ENCODE results near the gene PRR5.
"Not testable (repeated sequence)": the region's sequence is repeated elsewhere in the genome, so short reads cannot be mapped to it uniquely, and the experiment has no call there.

Gene PRR5, protein sequence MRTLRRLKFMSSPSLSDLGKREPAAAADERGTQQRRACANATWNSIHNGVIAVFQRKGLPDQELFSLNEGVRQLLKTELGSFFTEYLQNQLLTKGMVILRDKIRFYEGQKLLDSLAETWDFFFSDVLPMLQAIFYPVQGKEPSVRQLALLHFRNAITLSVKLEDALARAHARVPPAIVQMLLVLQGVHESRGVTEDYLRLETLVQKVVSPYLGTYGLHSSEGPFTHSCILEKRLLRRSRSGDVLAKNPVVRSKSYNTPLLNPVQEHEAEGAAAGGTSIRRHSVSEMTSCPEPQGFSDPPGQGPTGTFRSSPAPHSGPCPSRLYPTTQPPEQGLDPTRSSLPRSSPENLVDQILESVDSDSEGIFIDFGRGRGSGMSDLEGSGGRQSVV

DNA sequence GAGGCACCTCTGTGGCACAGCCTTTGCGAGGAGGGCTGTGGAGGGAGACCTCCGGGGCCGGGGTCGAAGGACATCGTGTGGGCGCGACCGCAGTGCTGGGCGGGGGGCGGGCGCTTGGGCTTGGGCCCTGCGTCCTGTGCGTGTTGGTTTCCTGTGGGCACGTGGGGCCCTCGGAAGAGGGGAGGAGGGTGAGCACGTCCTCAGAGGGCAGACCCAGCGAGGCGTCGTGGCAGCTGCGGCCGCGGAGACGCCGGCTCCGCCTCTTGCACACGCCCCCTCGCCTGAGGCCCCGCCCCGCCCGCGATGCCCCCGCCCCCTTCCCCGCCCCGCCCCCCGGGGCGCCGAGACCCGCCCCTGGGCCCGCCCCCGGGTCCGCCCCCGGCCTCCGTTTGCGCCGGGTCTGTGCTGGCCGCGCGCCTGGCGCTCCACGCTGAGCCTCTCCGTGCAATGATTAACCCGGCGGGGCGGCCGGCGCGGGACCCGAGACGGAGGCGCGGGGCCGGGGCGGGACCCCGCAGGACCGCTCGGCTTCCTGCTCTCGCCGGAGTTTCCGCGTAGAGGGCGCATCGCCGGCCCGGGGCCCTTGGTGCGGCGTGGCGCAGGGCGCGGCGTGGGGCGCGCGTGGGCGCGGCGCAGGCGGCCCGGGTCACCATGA is at the start of gene PRR5:
PRR5 (plus strand) TSS at position 381 of the 655 bp plus-strand sequence; CDS start at position 652, 271 bp downstream.
- peak; percentile 94 for DNase-seq

DNA sequence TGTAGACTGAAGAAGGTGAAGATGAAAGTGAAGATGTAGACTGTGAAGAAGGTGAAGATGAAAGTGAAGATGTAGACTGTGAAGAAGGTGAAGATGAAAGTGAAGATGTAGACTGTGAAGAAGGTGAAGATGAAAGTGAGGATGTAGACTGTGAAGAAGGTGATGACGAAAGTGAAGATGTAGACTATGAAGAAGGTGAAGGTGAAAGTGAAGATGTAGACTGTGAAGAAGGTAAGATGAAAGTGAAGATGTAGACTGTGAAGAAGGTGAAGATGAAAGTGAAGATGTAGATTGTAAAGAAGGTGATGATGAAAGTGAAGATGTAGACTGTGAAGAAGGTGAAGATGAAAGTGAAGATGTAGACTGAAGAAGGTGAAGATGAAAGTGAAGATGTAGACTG is 49.1 kb upstream of the PRR5 start:
- not testable (repeated sequence) for DNase-seq

DNA sequence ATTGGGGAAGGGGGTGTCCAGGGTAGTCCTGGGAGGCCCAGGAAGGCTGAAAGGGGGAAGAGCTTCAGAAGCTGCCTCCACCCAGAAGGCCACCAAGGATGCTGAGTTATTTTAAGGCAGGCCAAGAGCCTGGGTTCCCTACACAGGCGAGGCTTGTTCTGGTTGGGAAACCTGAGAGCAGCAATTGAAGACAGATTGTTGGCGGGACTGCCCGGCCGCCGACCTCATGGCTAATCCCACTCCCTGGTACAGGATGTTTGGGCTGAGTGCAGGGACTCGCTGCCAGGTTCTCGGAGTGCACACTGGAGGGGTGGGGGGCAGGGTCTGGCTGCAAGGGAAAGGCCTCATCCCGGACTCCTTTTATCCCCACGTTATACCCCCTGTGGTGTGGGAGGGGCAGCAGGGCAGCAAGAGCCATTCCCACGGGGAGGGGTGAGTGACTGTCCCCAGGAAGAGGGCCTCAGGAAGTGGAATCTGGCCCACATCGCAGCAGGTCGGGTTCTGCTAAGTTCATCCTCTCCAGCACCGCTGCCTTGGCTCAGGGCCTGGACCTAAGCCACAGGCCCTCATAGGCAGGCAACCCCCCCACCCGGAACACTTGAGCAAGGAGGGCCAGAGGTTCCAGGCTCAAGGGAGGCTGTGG is 43.6 kb upstream of the PRR5 start:
- peak; percentile 28 for DNase-seq

DNA sequence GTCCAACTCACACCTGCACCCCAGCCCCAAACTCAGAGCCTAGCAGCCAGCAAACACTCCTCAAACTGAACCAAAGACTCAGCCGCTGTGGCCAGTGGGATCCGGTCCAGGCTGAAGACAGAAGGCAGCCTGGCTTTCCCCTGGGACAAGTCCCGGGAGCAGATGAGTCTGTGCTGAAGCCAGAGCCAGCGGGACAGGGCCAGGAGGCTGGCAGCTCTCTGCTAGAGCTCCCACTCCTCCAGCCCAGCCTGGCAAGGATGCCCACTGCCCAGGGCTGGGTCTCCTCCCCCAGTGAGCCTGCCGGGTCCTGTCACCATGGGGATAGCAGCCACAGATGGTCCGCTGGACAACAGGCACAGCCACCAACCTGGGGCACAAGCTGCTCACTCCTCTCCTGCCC is 42.9 kb upstream of the PRR5 start:
- no peak for DNase-seq

DNA sequence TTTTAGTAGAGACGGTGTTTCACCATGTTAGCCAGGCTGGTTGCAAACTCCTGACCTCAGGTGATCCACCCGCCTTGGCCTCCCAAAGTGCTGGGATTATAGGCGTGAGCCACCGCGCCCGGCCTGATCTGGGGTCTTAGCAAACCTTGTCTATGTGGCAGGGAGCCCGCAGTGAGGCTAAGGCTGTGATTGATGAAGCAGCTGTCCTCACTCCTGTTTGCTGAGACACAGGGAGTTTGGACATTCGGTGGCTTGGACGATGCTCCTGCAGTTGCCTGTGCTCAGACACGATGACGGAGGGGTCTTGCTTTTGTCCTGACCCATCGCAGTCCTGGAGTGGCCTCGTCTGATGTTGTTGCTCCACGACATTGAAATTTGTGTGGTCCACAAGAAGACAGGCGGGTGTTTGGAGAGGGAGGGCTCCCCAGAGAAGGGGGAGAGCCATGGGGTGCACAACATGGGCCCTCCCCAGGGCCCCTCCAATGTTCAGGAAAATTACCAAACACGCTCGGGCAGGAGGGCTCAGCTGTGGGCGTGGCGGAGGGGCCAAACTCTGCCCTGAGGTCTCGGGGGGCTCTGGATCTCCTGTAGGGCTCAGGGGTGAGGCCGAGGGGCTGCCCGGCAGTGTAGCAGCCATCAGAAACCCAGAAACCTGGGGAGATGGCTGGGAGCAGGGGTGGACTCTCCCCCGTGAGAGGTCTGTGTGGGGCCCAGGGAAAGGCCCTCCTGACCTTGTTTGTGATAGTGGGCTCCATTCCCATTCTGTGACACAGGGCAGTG is 41.8 kb upstream of the PRR5 start:
- no peak for DNase-seq

DNA sequence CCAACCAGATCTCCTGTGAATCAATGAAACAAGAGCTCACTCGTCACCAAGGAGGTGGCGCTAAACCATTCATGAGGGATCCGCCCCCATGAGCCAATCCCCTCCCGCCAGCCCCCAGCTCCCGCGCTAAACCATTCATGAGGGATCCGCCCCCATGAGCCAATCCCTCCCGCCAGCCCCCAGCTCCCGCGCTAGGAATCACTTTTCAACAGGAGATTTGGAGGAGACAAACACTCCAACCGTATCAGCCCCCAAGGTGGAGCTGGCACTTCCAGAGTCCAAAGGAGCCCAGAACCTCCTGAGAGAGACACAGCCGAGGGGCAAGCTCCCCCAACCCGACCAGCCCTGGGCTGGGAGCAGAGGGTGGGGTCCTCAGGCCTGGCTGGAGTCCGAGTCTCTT is 40.9 kb upstream of the PRR5 start:
- DNase-seq = no peak

DNA sequence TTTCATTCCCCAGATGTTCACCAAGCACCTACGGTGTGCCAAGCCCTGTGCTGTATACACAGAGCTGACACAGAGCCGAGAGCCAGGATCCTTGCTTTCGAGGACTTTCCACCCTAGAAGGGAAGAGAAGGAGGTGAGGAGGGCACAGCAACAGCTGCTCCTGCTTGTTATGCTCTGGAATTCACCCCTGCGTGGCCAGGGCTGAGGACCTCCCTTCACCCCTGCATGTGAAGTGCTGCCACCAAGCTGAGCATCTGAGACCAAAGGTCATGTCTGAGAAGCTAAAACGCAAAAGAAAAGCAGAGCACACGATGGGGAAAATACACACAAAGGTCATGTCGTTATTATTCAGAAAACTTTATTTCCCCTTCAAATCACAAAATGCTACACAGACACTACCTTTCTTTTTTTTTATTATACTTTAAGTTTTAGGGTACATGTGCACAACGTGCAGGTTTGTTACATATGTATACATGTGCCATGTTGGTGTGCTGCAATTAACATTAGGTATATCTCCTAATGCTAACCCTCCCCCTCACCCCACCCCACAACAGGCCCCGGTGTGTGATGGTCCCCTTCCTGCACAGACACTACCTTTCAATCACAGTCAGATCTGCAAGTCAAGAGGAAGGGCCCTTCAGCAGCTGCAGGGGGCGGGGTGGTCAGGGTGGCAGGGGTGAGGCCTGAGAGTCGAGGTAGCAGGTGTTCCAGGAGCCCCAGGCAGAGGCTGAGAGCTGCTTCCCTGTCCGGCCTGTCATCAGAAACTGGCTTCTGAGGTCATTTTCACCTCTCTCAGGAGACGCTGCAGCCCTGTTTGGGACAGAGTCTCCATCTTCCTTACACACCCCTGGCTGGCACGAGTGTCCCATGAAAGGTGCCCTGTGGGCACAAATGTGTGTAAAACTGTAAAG is 40.1 kb upstream of the PRR5 start:
- DNase-seq = peak; percentile 21

DNA sequence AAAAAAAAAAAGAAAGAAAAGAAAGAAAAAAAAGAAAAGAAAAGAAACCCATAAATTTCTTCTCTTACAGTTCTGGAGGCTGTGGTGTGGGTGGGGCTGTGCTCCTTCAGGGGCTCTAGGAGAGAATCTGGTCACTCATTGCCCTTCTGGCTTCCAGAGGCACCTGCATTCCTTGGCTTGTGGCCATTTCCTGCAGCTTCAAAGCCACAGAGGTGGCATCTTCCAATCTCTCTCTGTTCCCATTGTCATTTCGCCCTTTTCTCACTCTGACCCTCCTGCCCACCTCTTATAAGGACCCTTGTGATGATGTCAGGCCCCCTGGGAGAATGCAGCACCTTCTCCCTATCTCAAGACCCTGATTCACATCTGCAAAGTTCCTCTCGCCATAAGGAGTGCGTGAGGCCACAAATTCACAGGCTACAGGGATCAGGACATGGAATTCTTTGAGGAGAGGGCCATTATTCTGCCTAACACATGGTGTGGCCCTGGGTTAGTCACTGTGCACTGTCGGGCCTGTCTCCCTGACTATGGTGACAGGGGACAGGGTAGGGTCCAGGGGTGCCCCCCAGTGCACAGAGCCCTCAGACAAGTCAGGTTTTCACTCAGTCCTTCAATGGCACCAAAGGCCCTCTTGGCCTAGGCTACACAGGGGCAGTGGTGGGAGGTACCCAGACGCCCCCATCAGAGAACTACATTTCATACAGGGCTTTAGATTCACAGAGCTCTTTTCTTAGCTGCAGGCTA is 38.6 kb upstream of the PRR5 start:
- no peak for DNase-seq

DNA sequence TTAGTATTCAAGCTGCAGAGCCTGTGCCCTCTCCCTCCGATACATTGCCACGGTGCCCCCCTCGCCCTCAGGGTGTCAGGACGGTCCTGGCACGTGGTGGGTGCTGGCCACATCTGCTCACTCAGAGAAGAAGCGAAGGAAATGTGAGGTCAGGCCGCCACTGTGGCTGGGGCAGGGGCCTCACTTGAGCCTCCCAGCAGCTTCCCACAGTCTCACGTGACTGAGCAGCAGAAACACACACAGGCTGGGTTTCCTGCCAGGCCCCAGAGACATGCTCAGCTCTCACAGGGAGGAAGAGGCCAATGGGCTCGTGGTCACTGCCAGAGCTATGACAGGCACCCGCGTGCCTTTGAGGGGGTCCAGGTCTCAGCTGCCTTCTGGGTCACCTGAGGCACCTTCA is 37.9 kb upstream of the PRR5 start:
- DNase-seq = peak; percentile 22

DNA sequence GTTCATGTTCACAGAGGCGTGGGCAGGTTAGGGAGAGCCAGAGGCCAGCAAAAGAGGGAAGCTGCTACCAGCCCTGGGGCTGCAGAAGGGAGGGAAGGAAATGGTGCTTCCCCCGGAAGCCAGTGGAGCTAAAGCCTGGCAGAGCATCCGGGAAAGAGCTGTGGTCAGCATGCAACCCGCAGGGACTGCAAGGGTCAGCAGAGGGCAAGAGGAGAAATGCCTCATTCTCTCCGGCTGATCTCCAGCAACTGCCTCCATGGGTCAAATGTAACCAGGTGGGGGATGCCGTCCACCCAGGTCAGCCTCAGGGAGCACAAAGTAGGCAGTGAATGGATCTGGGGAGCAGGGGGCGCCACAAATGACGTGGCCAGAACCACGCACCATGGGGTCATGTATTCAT is 36.9 kb upstream of the PRR5 start:
- no peak for DNase-seq

DNA sequence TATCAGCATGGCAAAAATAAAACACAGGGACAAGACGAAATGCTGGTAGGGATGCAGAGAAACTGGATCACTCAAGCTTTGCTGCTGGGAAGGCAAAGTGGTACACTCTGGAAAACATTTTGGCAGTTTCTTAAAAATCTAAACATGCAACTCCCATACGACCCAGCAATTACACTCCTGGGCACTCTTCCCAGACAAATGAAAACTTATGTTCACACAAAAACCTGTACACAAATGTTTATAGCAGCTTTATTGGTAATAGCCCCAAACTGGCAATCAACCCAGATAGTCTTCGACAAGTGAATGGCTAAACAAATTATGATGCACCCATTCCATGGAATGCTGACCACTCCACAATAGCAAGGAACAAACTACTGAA is 35.8 kb upstream of the PRR5 start:
- DNase-seq = no peak

DNA sequence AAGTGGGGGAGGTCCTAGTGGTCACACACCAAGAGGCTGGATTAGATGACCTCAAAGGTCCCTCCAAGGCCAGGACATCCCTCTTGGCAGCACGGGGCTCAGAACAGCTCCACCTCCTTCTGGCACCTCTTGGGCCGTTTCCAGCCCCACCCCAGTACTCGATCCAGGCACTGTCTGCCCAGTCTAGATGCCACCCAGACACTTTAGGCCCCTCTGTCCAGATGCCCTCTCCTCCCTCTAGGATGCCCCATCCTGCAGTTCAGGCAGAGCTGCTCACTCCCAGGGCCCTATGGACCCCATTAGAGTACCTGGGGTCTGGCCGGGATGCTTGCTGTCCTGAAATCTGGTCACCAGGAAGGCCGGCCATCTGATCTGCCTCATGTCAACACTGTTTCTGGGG is 34.7 kb upstream of the PRR5 start:
- DNase-seq = no peak

DNA sequence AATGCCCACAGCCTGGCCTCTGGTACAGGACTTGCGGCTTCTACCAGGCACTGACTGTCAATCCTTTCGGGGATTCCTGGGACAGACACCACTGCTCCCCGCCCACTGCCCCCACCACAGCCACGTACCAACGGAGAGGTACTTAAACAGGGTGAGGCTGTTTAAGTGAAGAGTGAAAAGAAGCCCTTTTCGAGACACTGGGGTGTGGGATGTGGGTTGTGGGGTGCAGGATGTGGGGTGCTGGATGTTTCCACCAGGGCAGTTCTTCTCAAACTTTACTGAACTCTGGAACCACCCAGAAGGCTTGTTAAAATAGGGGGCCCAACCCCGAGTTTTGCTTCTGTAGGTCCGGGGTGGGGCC is 34.2 kb upstream of the PRR5 start:
- no peak for DNase-seq

DNA sequence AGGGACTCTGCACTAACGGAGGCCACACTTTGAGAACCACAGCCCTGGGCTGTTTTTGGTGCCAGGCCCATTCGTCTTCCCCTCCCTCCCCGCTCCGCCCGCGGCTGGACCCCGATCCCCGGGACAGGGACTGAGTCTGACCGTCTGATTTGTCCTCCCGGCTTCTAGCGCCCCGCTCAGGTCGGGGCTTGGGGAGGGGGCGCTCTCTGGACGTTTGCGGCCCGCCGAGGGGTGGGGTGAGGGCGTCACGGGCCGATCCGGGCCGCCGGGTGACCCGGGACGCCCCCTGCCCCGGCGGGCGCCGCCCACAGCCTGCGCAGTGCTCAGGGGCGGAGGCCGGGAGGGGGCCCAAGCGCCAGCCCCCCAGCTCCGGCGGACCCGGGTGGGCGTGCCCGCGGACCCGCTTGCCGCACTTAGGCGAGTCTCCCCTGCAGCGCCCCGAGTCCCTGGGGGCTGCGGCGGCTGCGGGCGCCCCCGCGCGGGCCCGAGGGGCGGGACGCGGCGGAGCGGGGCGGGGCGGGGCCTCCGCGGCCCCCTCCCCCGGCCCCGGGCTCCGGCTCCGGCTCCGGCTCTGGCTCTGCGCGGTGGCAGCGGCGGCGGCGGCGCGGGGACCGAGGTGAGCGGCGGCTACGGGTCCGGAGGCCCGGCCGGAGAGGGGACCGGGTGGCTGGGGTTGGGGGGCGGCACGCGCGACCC is 33.7 kb upstream of the PRR5 start:
- peak; percentile 43 for DNase-seq

DNA sequence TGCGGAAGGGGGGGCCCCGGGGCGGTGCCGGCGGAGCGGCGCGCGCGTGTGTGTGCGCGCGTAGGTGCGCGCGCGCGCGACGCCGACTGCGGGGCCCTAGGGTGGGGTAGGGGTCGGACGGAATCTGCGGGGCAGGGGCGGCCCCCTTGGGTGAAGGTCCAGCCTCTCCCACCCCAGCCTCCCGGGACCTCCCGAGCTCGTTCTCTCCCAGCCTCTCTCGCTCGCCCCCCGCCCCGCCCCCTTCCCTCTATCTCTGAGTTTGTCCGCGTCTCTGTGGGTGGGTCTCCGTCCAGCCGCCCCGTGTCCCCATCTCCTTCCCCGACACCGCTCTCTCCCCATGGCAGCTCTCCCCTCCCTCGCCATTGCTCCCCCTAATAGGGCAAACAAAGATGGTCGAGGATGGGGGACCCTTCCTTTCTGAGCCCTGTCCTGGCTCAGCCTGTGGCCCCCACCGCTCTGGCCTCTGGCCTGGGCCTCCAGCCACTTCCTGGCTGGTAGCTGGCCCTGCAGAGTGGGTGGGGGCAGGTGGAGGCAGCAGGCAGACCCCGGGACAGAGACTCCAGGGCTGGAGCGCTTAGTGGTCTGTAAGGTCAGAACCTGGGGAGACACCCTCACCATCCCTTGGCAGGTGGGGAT is 33.0 kb upstream of the PRR5 start:
- no peak for DNase-seq

DNA sequence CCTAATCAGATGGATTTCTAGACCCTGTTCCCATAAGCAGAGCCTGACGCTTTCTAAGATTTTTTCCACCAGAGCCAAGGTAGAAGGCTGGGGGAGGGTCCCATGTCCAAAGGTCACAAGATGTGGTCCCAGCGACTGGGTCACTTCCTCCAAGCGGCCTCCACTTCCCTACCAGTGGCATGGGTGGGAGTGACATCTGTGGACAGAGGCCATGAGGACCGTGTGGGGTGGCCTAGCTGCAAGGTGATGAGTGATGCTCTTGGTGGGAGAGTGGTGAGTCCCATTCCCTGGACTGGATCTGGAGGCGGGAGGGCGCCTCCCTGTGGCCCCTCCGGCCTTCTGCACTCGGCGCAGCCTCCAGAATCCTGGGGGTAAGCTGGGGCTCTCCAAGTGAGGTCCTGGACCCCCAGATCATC is 32.4 kb upstream of the PRR5 start:
- peak; percentile 22 for DNase-seq

DNA sequence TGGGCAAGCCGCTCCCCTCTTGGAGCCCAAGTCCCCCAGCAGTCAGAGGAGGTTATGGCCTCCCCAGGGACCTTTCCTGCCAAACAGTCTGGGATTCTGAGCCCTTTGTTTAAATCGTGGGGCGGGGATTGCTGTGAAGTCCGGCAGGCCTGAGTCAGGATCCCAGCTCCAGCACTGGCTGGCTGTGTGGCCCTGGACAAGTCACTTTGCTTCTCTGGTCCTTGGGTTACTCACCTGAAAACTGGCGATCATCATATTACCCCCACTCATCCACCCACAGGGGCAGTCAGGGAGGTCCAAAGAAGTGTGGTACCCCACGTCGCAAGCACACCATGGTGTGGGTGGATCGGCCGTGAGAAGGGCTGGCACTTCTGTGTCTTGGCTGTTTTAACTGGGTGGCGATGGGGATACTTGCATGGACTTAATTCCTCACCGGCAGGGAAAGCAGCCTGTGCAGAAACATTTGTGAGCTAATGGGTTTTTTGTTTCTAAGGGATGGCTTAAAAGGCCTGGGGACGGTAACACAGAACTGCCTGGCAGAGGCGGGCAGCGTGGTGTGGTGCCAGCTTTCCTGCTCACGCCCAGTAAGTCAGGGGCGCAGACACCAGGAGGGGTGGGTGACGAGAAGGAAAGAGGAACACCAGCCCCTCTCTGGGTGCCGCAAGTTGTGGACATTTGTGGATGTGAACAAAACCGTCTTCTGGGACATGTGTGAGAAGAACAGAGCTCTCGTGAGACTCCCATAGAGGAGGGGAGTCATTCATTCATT is 31.6 kb upstream of the PRR5 start:
- DNase-seq = no peak

DNA sequence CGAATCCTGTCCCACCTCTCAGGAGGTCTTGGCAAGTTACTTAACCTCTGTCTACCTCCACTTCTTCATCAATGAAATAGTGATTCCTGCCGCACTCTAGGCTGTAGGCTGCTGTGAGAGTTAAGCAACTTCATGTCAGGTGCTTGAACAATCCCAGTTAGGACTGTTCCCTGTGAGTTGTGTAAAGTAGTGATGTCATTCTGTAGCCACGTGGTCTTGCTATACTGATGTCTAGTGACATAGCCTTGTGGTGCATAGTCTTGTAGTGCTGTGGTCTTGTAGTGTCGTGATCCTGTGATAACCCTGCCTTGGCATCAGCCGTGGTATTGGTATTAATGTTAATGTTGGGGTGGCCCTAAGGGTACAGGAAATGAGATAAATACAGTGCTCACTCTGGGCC is 30.3 kb upstream of the PRR5 start:
- no peak for DNase-seq

DNA sequence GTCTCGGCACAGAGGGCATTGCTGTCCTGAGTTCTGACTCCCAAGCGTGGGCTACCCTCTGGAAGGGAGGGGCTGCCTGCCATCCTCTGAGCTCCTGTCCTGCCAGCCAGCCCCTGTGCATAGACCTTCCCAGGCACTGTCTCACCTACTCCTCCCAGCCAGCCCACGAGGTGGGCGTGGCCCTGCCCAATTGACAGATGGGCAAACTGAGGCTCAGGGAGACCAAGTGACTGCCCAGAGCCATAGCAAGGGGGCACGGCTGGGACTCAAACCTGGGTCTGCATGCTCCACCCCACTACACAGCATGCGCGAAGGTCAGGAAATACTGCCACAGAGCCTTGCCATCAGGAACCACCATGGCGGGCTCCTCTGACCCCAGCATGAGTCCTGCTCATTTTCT is 29.4 kb upstream of the PRR5 start:
- no peak for DNase-seq

DNA sequence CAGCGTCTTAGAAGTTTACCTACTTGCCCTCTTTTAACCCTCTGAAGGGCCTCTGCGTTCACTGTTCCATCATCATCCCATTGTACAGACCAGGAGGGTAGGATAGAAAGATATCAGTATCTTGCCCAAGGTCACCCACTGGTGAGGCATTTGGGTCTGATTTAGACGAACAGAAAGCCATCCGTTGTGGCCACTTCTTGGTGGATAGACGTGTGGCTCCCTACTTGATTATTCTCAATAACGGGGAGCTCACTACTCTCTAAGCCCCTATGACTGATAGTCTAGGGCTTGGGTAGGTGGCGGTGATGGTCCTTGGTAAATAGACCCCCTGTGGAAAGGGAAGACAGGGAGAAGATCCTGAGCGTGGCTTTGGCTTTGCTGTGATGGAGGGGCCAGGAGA is 28.6 kb upstream of the PRR5 start:
- DNase-seq = no peak

Data from NCI-H69 (cell line).